ENCODE results near the gene RAB11FIP4. TPM values are rescaled to one million over a fixed set of nuclear protein-coding genes. Genes with fewer than 3 reads are reported as not detected.

Gene RAB11FIP4
- total and polyA plus RNA-seq, 2 of the 13 experiments (the other 11 are each of a cell fraction or from before 2014, with no cell fraction given), result 28.0 to 89.3 TPM

- peak; percentile 62 for TF ChIP-seq JUND (CRISPR knock-in tag; IDR thresholded peaks at IDR 0.05)
- TF ChIP-seq ZFP36L1 (CRISPR knock-in tag; IDR thresholded peaks at IDR 0.05), result no peak
- no peak for TF ChIP-seq ATF5 (CRISPR knock-in tag; IDR thresholded peaks at IDR 0.05; ENCODE audit: low read depth)
- TF ChIP-seq ZXDC (CRISPR knock-in tag; IDR thresholded peaks at IDR 0.05), result 0 out of 2 replicates have a peak, but pooled peaks have one; percentile 61
- TF ChIP-seq NFIB (CRISPR knock-in tag; IDR thresholded peaks at IDR 0.05; ENCODE audit: borderline replicate concordance), result no peak
- TF ChIP-seq FOXA3 (CRISPR knock-in tag; IDR thresholded peaks at IDR 0.05), result peak; percentile 43; the same call in 1 of the 2 replicates
- peak; percentile 58; the same call in 1 of the 2 replicates for TF ChIP-seq DMAP1 (CRISPR knock-in tag; IDR thresholded peaks at IDR 0.05)
- TF ChIP-seq SRY (CRISPR knock-in tag; IDR thresholded peaks at IDR 0.05), result 0 out of 2 replicates have a peak, but pooled peaks have one; percentile 71
- TF ChIP-seq ESRRA (CRISPR knock-in tag; IDR thresholded peaks at IDR 0.05; ENCODE audit: low read depth), result peak; percentile 91
- TF ChIP-seq ISX (CRISPR knock-in tag; conservative IDR thresholded peaks at IDR 0.05), result no peak
- TF ChIP-seq ZNF260 (CRISPR knock-in tag; IDR thresholded peaks at IDR 0.05; ENCODE audit: borderline replicate concordance, low read depth), result no peak
- TF ChIP-seq SALL2 (CRISPR knock-in tag; IDR thresholded peaks at IDR 0.05), result no peak
- no peak for TF ChIP-seq KLF9 (CRISPR knock-in tag; IDR thresholded peaks at IDR 0.05; ENCODE audit: low read depth)
- no peak for TF ChIP-seq RFX1 (IDR thresholded peaks at IDR 0.05)
- no peak for TF ChIP-seq ZSCAN30 (CRISPR knock-in tag; IDR thresholded peaks at IDR 0.05)
- no peak for TF ChIP-seq TOPORS (CRISPR knock-in tag; IDR thresholded peaks at IDR 0.05)
- no peak; a peak in 1 of 4 replicates for TF ChIP-seq KLF16 (CRISPR knock-in tag; IDR thresholded peaks at IDR 0.05)
- TF ChIP-seq STAT5B (CRISPR knock-in tag; IDR thresholded peaks at IDR 0.05), result no peak
- TF ChIP-seq FOXP4 (CRISPR knock-in tag; IDR thresholded peaks at IDR 0.05), result peak; percentile 72; the same call in 1 of the 2 replicates
- no peak for TF ChIP-seq NR2F2 (IDR thresholded peaks at IDR 0.05; ENCODE audit: borderline replicate concordance, low read depth)
- TF ChIP-seq ELK4 (CRISPR knock-in tag; IDR thresholded peaks at IDR 0.05; ENCODE audit: borderline replicate concordance), result no peak
- no peak for TF ChIP-seq SNAPC5 (CRISPR knock-in tag; IDR thresholded peaks at IDR 0.05; ENCODE audit: borderline replicate concordance)
Measured at GRCh38 chr17:31467502-31468256, 76.2 kb downstream of the RAB11FIP4 start (continued).

Data from HepG2 (cell line).